GM23248 (cell line): ENCODE measurements around the gene RAB3B.

ENCODE experiments used
- EZH2 ChIP-seq: fragments of 200-600 bp; sonication (generic); IDR thresholded peaks from 2 replicates; pipeline ENCODE4 v1.6.1; 2018; ENCODE audit warnings: antibody characterized with exemption, mild to moderate bottlenecking; ENCODE audit not compliant: insufficient read depth, poor library complexity, severe bottlenecking
- EZH2phosphoT487 ChIP-seq: fragments of 200-600 bp; sonication (generic); IDR thresholded peaks from 2 replicates; pipeline ENCODE4 v1.6.1; 2018; ENCODE audit warnings: antibody characterized with exemption, moderate library complexity, mild to moderate bottlenecking, low read depth; ENCODE audit not compliant: insufficient read depth

DNA sequence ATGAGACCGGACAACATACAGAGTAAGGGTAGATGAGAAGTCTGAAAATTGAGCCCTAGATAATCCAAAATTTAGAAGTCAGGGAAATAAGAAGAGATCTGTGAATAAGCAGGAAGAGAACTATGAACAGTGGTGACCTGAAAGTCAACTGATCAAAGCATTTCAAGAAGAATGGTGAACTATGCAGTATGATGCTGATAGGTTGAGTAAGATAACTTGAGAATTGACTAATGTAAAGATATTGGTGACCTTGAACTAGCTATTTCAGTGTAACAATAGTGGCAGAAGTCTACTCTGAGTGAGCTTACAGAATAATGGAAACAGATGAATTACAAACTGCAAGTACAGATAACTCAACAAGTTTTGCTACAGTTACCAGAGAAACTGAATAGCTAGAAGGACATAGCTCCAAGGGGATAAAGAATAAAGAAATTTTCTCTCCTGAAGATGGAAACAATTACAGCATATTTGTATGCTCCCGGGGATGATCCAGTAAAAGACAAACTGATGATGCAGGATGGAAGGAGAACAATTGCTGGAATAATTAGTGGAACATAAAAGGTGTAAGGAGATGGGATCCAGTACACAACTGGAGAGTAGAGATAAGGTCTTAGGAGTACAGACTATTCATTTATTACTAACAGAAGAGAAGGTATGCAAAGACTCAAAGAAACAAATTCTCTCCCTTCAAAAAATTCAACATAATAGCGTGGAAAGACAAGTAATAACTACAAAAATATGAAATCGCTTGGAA lies 122.8 kb downstream of the RAB3B start:
- TF ChIP-seq EZH2 (no peak), EZH2phosphoT487 (no peak)
